ENCODE measurements around the gene GLDC.

Gene GLDC

DNA sequence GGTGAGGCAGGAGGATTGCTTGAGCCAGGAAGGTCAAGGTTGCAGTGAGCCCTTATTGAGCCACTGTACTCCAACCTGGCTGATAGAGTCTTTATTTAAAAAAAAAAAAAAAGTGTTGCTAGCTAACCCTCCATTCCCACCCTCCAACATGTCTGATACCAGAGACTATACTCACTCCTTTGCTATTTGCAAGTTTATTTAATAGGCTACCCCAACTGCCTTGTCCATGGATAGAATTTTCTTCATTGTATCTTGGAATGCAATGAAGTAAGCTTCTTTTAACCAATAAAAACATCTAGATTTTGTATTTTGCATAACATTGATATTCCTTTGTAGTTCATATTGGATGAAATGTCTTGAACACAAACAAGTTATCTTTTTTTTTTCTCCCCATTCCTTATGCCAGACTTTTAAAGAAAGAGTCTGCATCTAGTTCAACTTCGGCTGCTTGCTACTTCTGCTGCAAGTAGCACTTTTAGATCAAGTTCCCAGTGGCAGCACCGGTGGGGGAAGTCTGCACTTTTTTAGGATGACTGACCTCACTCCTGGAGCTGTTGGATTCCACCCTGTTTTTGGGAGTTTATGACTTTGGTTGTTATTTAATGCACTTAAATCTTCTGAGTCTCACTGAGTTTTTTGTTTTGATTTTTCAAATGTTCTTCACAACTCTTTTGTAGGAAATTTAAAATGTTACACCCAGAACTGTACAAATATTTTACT lies 120.0 kb downstream of the GLDC start:
- in situ Hi-C loops (cut with HindIII; ENCODE audit: low sequenced_read_pairs): no loop called here

DNA sequence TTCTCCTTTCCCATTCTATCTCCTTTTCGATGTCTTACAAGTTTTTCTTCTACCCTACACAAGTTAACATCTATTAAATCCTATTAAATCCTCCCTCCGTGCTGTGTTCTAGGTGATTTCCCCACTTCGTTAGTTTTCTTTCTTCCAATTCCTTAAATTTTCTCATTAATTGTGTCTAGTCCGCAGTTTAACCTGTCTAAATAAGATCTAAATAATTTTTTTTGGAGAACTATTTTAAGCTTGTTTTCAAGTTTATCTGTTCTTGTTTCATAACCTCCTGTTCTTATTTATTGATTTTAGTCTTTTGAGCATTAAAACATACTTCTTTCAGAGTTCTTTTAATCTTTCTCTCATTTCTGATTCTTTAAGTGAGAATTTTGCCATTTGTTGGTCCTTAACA lies 123.3 kb downstream of the GLDC start:
- in situ Hi-C loops (cut with HindIII; ENCODE audit: low sequenced_read_pairs): no loop called here

DNA sequence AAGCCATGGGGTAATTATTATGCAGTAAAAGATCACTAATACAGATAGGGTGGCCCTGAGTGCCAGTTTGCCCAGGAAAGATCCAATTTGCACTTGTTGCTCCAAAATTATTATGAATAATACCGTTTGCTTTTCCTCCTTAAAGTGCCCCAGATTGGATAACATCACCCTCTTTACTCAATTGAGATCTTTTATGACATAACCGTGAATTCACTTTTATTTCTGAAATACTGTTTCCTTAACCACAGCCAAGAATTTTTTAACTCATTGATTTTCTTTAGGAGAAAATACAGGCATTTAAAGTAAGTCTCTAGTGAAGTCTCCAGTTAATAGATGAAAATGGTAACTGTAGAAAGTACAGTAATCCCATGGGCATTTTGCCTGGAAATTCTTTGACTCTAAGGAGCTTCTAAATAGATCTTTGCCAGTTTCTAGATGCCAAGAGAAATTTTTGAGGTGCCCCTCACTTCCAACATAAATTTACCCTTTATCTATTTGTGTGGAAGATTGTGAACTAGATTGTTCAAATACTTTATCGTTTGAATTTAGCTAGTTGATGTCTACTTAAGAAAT lies 133.4 kb downstream of the GLDC start:
- in situ Hi-C loops (cut with HindIII; ENCODE audit: low sequenced_read_pairs): no loop called here

DNA sequence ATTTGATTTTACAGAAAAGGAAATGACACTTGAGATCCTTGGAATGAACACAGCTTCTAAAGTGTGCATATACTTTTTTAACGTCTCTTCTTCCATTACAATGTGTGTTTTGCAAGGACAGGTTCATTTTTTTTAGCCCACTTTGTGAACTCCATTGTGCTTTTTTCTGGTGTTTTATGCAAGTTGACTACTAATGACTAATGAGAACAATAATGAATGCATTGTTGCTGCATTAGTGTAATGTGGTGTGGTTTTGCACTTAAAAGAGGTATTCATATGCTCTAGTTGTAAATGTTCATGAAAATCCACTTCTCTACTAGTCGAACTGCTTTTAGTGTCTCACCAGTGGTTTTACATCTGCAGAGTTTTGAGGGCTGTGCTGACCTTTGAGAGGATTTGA lies 139.0 kb downstream of the GLDC start:
- in situ Hi-C loops (cut with HindIII; ENCODE audit: low sequenced_read_pairs): no loop called here

DNA sequence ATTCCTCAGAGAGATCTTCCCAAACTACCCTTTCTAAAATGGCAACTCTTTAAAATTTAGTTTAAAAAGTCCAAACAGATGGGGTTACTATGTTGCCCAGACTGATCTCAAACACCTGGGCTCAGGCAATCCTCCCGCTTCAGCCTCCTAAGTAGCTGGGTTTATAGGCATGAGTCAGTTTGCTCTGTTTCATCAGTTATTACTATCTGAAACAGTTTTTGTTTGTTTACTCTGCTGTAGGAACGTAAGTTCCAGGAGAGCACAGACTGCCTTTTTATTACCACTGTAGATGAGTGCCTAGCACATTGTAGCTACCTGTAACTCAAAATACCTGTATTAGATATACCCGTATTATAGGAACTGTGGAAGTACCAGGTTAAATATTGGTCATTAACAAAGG lies 143.1 kb downstream of the GLDC start:
- in situ Hi-C loops (cut with HindIII; ENCODE audit: low sequenced_read_pairs): no loop called here

DNA sequence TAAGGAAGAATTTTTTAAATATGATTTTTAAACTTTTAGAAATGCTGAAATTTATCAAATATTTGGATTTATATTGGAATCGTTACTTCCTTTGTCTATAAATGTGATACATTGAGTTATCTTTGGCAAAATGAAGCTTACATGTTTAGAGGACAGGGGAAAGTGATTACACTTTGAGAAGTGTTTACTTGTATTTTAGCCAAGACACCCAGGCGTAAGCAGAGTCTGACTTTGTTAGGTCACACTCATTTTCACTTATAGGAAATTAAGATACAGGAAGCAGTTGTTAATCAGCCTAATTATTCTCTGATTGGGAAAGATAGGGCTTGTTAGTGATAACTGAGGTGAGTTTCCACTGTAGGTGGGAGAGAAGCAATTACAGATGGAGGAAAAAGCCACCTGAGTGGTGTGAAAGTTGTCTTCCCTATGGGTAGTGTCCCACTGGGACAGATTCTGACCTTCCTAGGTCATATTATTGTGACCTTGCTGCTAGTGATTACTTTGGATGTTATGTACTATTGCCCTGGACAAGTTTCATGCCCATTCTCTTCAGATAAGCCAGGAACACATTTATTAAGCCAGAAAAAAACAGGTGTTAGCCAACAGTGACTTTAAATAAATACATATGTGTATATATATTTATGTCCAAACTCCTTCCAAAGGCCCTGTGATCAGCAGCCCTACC lies 143.9 kb downstream of the GLDC start:
- in situ Hi-C loops (cut with HindIII; ENCODE audit: low sequenced_read_pairs): no loop called here

DNA sequence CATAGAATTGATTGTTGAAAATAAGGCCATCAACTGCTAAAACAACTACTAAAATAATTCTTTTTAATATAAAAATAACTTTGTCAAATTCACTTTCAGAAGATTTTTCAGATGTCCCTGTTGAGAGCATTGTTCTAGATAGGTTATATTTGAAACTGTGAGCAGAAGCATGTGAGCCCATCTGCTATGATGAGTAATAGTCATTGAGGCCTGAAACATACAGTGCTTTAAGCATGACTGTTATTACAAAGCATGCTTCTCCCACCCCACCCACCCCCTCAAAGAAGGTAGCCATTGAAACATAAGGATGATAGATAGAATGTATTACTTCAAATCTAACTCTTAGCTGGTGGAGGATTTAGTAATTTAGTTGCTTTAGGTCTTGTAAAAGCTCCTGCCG lies 146.5 kb downstream of the GLDC start:
- in situ Hi-C loops (cut with HindIII; ENCODE audit: low sequenced_read_pairs): no loop called here

DNA sequence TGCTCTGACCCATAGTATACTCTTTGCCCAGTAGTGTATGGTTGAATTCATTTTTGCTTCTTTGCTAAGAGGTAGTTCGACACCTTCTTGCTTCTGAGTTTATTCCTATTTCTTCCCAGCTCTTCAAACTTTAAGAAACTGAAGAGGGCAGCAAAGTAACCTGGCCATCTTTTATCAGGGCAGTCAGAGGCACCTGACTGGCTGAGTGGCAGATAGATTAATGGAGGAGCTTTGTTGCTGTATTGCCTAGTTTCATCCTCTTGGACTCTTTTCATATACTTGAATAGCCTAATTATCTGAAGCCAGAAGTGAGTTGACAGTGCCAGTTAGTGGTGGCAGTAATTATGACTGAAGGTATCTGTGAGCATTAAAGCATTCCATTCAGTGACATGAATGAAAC lies 150.1 kb downstream of the GLDC start:
- in situ Hi-C loops (cut with HindIII; ENCODE audit: low sequenced_read_pairs): no loop called here

DNA sequence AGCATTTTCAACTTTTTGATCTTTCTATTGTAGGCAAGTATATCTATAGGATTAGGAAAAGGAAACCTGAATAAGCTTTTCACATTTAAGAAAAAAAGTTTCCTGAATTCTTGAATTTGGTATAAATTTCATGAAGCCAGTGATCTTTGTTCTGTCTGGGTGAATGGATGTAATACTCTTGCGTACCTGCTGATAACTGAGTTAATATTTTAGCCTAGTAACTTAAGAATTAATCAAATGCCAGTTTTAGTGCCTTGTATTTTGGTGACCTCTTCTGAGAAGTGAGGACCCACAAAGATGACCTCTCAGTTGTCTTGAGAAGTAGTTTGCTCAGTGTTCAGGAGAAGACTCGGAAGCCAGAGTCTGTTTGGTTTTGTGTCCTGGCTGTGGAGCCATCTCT lies 154.7 kb downstream of the GLDC start:
- in situ Hi-C loops (cut with HindIII; ENCODE audit: low sequenced_read_pairs): no loop called here

DNA sequence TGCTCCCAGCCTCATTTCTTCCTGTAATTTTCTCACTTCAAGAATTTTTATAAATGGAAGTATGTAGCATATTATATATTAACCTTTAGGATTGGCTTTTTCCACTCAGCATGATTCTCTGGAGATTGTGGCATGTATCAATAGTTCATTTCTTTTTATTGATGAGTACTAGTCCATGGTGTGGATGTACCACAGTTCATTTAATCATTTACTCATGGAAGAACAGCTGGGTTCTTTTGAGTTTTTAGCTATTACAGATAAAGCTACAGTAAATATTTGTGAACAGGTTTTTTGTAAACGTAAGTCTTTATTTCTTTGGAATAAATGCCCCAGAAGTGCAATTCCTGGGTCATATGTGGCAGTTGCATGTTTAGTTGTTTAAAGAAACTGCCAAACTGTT lies 156.4 kb downstream of the GLDC start:
- in situ Hi-C loops (cut with HindIII; ENCODE audit: low sequenced_read_pairs): no loop called here

DNA sequence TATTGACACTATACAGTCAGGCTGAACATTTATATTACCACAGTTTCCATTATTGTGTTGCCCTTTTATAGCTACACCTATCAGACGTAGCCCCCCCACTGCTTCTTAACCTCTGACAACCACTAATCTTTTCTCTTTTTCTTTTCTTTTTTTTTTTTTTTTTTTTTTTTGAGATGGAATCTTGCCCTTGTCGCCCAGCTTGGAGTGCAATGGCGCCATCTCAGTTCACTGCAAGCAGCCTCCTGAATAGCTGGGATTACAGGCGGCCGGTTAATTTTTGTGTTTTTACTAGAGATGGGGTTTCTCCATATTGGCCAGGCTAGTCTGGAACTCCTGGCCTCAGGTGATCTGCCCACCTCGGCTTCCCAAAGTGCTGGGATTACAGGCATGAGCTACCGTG lies 157.1 kb downstream of the GLDC start:
- in situ Hi-C loops (cut with HindIII; ENCODE audit: low sequenced_read_pairs): no loop called here

DNA sequence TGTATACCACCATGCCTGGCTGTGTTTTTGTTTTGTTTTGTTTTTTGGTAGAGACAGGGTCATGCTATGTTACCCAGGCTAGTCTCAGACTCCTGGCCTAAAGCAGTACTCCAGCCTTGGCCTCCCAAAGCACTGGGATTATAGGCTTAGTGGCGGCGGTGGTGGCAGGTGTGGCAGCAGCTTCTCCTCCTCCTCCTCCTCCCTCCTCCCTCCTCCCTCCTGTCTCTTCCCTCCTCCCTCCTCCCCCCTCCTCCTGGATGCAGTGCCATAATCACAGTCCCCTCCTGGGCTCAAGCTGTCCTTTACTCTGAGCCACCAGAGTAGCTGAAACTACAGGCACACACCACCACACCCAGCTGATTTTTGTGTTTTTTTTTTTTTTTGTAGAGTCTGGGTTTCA lies 161.3 kb downstream of the GLDC start:
- in situ Hi-C loops (cut with HindIII; ENCODE audit: low sequenced_read_pairs): no loop called here
